GM12878 (cell line): ENCODE data around the gene MTM1. TPM values are rescaled to one million over a fixed set of nuclear protein-coding genes. Genes with fewer than 3 reads are reported as not detected.

Source experiments
- ATAC-seq: fragments of 200-7000 bp; cut with Tn5 transposase; 3 replicates; pipeline ENCODE4 v1.9.1; 2020; ENCODE audit warnings: mild to moderate bottlenecking, moderate library complexity
- BruUV-seq: library from RNA; stranded (reverse); fragments of 400-500 nt; replicated peaks from 2 replicates; lab custom pipeline; 2021; lab: Mats Ljungman, UMichigan
- CTCF ChIA-PET: fragments of 300-600 bp; sonication (Branson Sonifier 250); formaldehyde crosslinking; extraction: SDS; loops from one replicate; lab custom pipeline; 2021; ENCODE audit warnings: inconsistent platforms; lab: Yijun Ruan, JAX
- POLR2A ChIA-PET: fragments of 350-600 bp; formaldehyde crosslinking; extraction: SDS; loops from one replicate; lab custom pipeline; 2021; ENCODE audit warnings: inconsistent platforms; lab: Charles Lee
- RAD21 ChIA-PET: fragments of 300-600 bp; sonication (Branson Sonifier 250); formaldehyde crosslinking; loops from one replicate; lab custom pipeline; 2023; ENCODE audit warnings: antibody characterized with exemption; ENCODE audit not compliant: unreplicated experiment; lab: Charles Lee
- SMC1A ChIA-PET: fragments of 300-600 bp; sonication (Branson Sonifier 250); formaldehyde crosslinking; loops from one replicate; lab custom pipeline; 2023; ENCODE audit not compliant: unreplicated experiment, uncharacterized antibody; lab: Charles Lee
- DNase-seq: peaks from one replicate; pipeline ENCODE4 v3.0.0-alpha.2; 2011; ENCODE audit warnings: low read depth, low spot score
- FAIRE-seq: peaks from 3 replicates; lab custom pipeline; 2011; peaks lifted over from hg19 to GRCh38; lab: Jason Lieb, UNC
- H2AFZ ChIP-seq: 2 replicates; pipeline ENCODE4 v1.6.0; 2011; ENCODE audit warnings: low read depth, low read length, control low read depth; ENCODE audit not compliant: control insufficient read depth
- H3K27ac ChIP-seq: 2 replicates; pipeline ENCODE4 v1.5.1; 2011; ENCODE audit warnings: control low read depth; ENCODE audit not compliant: control insufficient read depth, insufficient read depth
- H3K27me3 ChIP-seq, 2 experiments: replicated peaks in 1 of 2; 2 replicates each; pipeline versions ENCODE4 v1.6.0 to v1.6.1; 2011; ENCODE audit warnings: low read length in 1 of 2; ENCODE audit not compliant: control insufficient read depth in 2 of 2, insufficient read depth in 2 of 2
- H3K36me3 ChIP-seq, 2 experiments: 2 replicates each; pipeline ENCODE4 v1.5.1; 2011; ENCODE audit warnings: low read length in 1 of 2; ENCODE audit not compliant: control insufficient read depth in 2 of 2, insufficient read depth in 2 of 2
- H3K4me1 ChIP-seq: 2 replicates; pipeline ENCODE4 v1.6.1; 2011; ENCODE audit warnings: mild to moderate bottlenecking, low read length, moderate library complexity, mixed read lengths; ENCODE audit not compliant: control insufficient read depth, insufficient read depth
- H3K4me2 ChIP-seq: 2 replicates; pipeline ENCODE4 v1.6.0; 2011; ENCODE audit warnings: control low read depth; ENCODE audit not compliant: control insufficient read depth, insufficient read depth
- H3K4me3 ChIP-seq: fragments of 200-600 bp; sonication (generic); 2 replicates; pipeline ENCODE4 v1.5.1; 2016
- H3K79me2 ChIP-seq: 2 replicates; pipeline ENCODE4 v1.6.0; 2011; ENCODE audit warnings: low read length; ENCODE audit not compliant: control insufficient read depth, insufficient read depth
- H3K9ac ChIP-seq: 2 replicates; pipeline ENCODE4 v1.8.0; 2011; ENCODE audit warnings: low read length, control low read depth, mixed read lengths; ENCODE audit not compliant: control insufficient read depth, insufficient read depth
- H3K9me3 ChIP-seq: replicated peaks from 3 replicates; pipeline ENCODE4 v1.5.1; 2011; ENCODE audit warnings: mild to moderate bottlenecking, low read length; ENCODE audit not compliant: control insufficient read depth, insufficient read depth
- H4K20me1 ChIP-seq: 2 replicates; pipeline ENCODE4 v1.6.0; 2011; ENCODE audit not compliant: control insufficient read depth, insufficient read depth
- ATF7 ChIP-seq: fragments of 450-650 bp; IDR thresholded peaks from 2 replicates; pipeline ENCODE4 v1.6.1; 2016; ENCODE audit warnings: low read depth, mild to moderate bottlenecking
- BHLHE40 ChIP-seq, 2 experiments: fragments of 450-650 bp in 1 of 2; IDR thresholded peaks; 2 replicates each; pipeline ENCODE4 v1.6.1; 2011 to 2017; ENCODE audit warnings: low read depth in 2 of 2, borderline replicate concordance in 1 of 2, improper control_type of control experiment in 1 of 2, low read length in 1 of 2, mild to moderate bottlenecking in 1 of 2
- BMI1 ChIP-seq: fragments of 450-650 bp; IDR thresholded peaks from 2 replicates; pipeline ENCODE4 v1.6.1; 2016; ENCODE audit warnings: mild to moderate bottlenecking, moderate library complexity, borderline replicate concordance
- CREB1 ChIP-seq: IDR thresholded peaks from 2 replicates; pipeline ENCODE4 v1.6.1; 2012; ENCODE audit warnings: low read depth, mild to moderate bottlenecking, inconsistent platforms
- CREM ChIP-seq: IDR thresholded peaks from 2 replicates; pipeline ENCODE4 v1.6.1; 2014; ENCODE audit warnings: antibody characterized with exemption, low read depth
- HDGF ChIP-seq: fragments of 450-650 bp; IDR thresholded peaks from 2 replicates; pipeline ENCODE4 v1.6.1; 2016; ENCODE audit warnings: antibody characterized with exemption
- IRF4 ChIP-seq: IDR thresholded peaks from 2 replicates; pipeline ENCODE4 v1.6.1; 2011; ENCODE audit warnings: low read depth, low read length
- JUNB ChIP-seq: IDR thresholded peaks from 2 replicates; pipeline ENCODE4 v1.6.1; 2016; ENCODE audit warnings: antibody characterized with exemption, mild to moderate bottlenecking
- JUND ChIP-seq: IDR thresholded peaks from 2 replicates; pipeline ENCODE4 v1.6.1; 2012; ENCODE audit warnings: low read depth, mild to moderate bottlenecking, low read length, improper control_type of control experiment, moderate library complexity
- NFIC ChIP-seq: IDR thresholded peaks from 2 replicates; pipeline ENCODE4 v1.6.1; 2012; ENCODE audit warnings: low read depth, mild to moderate bottlenecking, inconsistent platforms, low read length, moderate library complexity
- PAX8 ChIP-seq: fragments of 450-650 bp; IDR thresholded peaks from 2 replicates; pipeline ENCODE4 v1.6.1; 2017; ENCODE audit warnings: mild to moderate bottlenecking, moderate library complexity
- STAT1 ChIP-seq: fragments of 450-650 bp; conservative IDR thresholded peaks from 2 replicates; pipeline ENCODE4 v1.6.1; 2014; ENCODE audit warnings: antibody characterized with exemption, mild to moderate bottlenecking
- WGBS: methylation state at CpG from one replicate; pipeline ENCODE4 v1.1.6; 2016; ENCODE audit warnings: low lambda C conversion rate; ENCODE audit not compliant: insufficient replicate concordance, insufficient coverage; ENCODE audit errors: missing lambda C conversion rate; 5-methylcytosine and 5-hydroxymethylcytosine counted together
- in situ Hi-C: fragments of 300-500 bp; cut with MboI; formaldehyde crosslinking; loops from 9 replicates; pipeline ENCODE4 v1.14.3; 2018; ENCODE audit warnings: mixed read lengths
- intact Hi-C: fragments of 100-400 bp; cut with micrococcal nuclease; formaldehyde crosslinking; loops from one replicate; pipeline ENCODE4 v1.14.2; 2022; ENCODE audit not compliant: unreplicated experiment
- polyA plus RNA-seq, 11 experiments: library from polyadenylated mRNA; depleted of rRNA in 4 of 11; unstranded in 6 of 11; stranded (reverse) in 5 of 11; fragments of >200 nt; fragmentation: Nextera tagmentation in 4 of 11; fragmentation: Illumina TruSeq in 1 of 11; extraction: Ambion mirVana in 4 of 11; extraction: Trizol in 1 of 11; gene quantifications; 1 replicate in 1 of 11; 2 replicates in 10 of 11; pipeline versions ENCODE4 v1.2.1 to v1.2.3, GENCODE V29; 2011 to 2016; ENCODE audit warnings: inconsistent platforms in 2 of 11, missing spikeins in 2 of 11, low read depth in 1 of 11
- total RNA-seq, 4 experiments: library from RNA; depleted of rRNA in 3 of 4; stranded (reverse); fragments of >200 nt in 3 of 4; fragmentation: Illumina TruSeq in 1 of 4; extraction: Trizol in 1 of 4; gene quantifications; 2 replicates each; pipeline versions ENCODE4 v1.2.1 to v1.2.3, GENCODE V29; 2013 to 2021
- TF ChIP-seq, protein P1 (sequence below): fragments of 450-650 bp; IDR thresholded peaks from 2 replicates; pipeline ENCODE4 v1.6.1; 2017; ENCODE audit warnings: mild to moderate bottlenecking, moderate library complexity
- TF ChIP-seq, protein P2 (sequence below): IDR thresholded peaks from 2 replicates; pipeline ENCODE4 v1.6.1; 2012; ENCODE audit warnings: low read length, inconsistent platforms
- TF ChIP-seq, protein P3 (sequence below): fragments of 450-650 bp; IDR thresholded peaks from 2 replicates; pipeline ENCODE4 v1.6.1; 2016; ENCODE audit warnings: mild to moderate bottlenecking
- TF ChIP-seq, protein P4 (sequence below), 3 experiments: IDR thresholded peaks in 2 of 3; conservative IDR thresholded peaks in 1 of 3; 2 replicates each; pipeline ENCODE4 v1.5.1; 2011; ENCODE audit warnings: low read depth in 3 of 3, low read length in 3 of 3, mild to moderate bottlenecking in 3 of 3, control low read depth in 2 of 3, moderate library complexity in 2 of 3, inconsistent platforms in 1 of 3, mixed read lengths in 1 of 3; ENCODE audit not compliant: control insufficient read depth in 2 of 3, insufficient read depth in 1 of 3; ENCODE audit errors: extremely low read depth in 1 of 3

The MTM1 gene
- total and polyA plus RNA-seq, 10 of the 15 experiments (the other 5 are each of a cell fraction or from before 2014, with no cell fraction given) = 3.9 to 13.3 (median 8.4) TPM

DNA sequence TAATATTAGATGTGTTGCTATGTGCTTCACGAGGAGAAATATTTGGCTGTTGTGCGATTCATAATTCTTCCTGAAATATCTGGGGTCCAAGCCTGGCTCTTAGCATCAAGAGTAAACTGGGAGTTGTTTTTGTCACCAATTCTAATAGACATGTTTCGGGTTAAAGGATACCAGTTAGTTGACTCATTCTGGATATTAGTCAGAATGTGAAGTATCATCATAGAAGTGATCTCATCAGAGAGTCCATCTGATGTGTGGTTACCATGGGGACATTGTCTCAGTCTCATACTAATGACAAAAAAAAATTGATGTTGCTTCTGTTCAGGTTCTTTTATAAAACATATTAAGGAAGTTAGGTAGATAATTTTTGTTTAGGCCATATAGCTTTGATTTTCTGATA lies 67.5 kb downstream of the MTM1 start:
- intact Hi-C loops (no loop called here), in situ Hi-C loops (no loop called here)
- TF ChIP-seq HDGF = no peak
- TF ChIP-seq, protein P1, sequence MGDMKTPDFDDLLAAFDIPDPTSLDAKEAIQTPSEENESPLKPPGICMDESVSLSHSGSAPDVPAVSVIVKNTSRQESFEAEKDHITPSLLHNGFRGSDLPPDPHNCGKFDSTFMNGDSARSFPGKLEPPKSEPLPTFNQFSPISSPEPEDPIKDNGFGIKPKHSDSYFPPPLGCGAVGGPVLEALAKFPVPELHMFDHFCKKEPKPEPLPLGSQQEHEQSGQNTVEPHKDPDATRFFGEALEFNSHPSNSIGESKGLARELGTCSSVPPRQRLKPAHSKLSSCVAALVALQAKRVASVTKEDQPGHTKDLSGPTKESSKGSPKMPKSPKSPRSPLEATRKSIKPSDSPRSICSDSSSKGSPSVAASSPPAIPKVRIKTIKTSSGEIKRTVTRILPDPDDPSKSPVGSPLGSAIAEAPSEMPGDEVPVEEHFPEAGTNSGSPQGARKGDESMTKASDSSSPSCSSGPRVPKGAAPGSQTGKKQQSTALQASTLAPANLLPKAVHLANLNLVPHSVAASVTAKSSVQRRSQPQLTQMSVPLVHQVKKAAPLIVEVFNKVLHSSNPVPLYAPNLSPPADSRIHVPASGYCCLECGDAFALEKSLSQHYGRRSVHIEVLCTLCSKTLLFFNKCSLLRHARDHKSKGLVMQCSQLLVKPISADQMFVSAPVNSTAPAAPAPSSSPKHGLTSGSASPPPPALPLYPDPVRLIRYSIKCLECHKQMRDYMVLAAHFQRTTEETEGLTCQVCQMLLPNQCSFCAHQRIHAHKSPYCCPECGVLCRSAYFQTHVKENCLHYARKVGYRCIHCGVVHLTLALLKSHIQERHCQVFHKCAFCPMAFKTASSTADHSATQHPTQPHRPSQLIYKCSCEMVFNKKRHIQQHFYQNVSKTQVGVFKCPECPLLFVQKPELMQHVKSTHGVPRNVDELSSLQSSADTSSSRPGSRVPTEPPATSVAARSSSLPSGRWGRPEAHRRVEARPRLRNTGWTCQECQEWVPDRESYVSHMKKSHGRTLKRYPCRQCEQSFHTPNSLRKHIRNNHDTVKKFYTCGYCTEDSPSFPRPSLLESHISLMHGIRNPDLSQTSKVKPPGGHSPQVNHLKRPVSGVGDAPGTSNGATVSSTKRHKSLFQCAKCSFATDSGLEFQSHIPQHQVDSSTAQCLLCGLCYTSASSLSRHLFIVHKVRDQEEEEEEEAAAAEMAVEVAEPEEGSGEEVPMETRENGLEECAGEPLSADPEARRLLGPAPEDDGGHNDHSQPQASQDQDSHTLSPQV = no peak
- TF ChIP-seq NFIC = 0 out of 2 replicates have a peak, but pooled peaks have one; percentile 26
- TF ChIP-seq, protein P2, sequence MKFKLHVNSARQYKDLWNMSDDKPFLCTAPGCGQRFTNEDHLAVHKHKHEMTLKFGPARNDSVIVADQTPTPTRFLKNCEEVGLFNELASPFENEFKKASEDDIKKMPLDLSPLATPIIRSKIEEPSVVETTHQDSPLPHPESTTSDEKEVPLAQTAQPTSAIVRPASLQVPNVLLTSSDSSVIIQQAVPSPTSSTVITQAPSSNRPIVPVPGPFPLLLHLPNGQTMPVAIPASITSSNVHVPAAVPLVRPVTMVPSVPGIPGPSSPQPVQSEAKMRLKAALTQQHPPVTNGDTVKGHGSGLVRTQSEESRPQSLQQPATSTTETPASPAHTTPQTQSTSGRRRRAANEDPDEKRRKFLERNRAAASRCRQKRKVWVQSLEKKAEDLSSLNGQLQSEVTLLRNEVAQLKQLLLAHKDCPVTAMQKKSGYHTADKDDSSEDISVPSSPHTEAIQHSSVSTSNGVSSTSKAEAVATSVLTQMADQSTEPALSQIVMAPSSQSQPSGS = peak; percentile 75
- 0 out of 2 replicates have a peak, but pooled peaks have one; percentile 9 for TF ChIP-seq JUND
- TF ChIP-seq STAT1 = no peak
- TF ChIP-seq, protein P3, sequence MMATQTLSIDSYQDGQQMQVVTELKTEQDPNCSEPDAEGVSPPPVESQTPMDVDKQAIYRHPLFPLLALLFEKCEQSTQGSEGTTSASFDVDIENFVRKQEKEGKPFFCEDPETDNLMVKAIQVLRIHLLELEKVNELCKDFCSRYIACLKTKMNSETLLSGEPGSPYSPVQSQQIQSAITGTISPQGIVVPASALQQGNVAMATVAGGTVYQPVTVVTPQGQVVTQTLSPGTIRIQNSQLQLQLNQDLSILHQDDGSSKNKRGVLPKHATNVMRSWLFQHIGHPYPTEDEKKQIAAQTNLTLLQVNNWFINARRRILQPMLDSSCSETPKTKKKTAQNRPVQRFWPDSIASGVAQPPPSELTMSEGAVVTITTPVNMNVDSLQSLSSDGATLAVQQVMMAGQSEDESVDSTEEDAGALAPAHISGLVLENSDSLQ = 0 out of 2 replicates have a peak, but pooled peaks have one; percentile 21
- TF ChIP-seq BMI1 = 0 out of 2 replicates have a peak, but pooled peaks have one; percentile 29
- TF ChIP-seq, protein P4, sequence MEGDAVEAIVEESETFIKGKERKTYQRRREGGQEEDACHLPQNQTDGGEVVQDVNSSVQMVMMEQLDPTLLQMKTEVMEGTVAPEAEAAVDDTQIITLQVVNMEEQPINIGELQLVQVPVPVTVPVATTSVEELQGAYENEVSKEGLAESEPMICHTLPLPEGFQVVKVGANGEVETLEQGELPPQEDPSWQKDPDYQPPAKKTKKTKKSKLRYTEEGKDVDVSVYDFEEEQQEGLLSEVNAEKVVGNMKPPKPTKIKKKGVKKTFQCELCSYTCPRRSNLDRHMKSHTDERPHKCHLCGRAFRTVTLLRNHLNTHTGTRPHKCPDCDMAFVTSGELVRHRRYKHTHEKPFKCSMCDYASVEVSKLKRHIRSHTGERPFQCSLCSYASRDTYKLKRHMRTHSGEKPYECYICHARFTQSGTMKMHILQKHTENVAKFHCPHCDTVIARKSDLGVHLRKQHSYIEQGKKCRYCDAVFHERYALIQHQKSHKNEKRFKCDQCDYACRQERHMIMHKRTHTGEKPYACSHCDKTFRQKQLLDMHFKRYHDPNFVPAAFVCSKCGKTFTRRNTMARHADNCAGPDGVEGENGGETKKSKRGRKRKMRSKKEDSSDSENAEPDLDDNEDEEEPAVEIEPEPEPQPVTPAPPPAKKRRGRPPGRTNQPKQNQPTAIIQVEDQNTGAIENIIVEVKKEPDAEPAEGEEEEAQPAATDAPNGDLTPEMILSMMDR (IDR thresholded peaks at IDR 0.05 in 2 of 3, conservative IDR thresholded peaks at IDR 0.05 in 1 of 3; ENCODE audit: control insufficient read depth in 2 of 3, extremely low read depth in 1 of 3, insufficient read depth in 1 of 3, low read depth in 3 of 3, low read length in 3 of 3) = no peak
- TF ChIP-seq JUNB = peak; percentile 88
- TF ChIP-seq BHLHE40 (IDR thresholded peaks at IDR 0.05; ENCODE audit: borderline replicate concordance in 1 of 2, low read depth in 2 of 2, low read length in 1 of 2) = no peak
- peak; percentile 78; the same call in 1 of the 2 replicates for TF ChIP-seq IRF4
- peak; percentile 76 for TF ChIP-seq ATF7
- peak; percentile 57 for TF ChIP-seq CREM
- TF ChIP-seq PAX8 = no peak
- TF ChIP-seq CREB1 = peak; percentile 62; the same call in 1 of the 2 replicates
- no peaks in the 10 kb centered on the region for H3K79me2 ChIP-seq
- SMC1A ChIA-PET = interaction anchor here (1.3 kb wide), 1 partner anchor 9 kb away, joined by 4 read pairs; no protein-coding TSS in a partner anchor
- H3K9me3 ChIP-seq = no peaks in the 10 kb centered on the region
- H3K4me2 ChIP-seq = no peak overlapping the region
- DNase-seq (peak; percentile 5), FAIRE-seq (no peak), ATAC-seq (peak; percentile 87)
- no peaks in the 10 kb centered on the region for H3K4me1 ChIP-seq
- no peaks in the 10 kb centered on the region for H4K20me1 ChIP-seq
- no peak overlapping the region for H3K4me3 ChIP-seq
- no peak overlapping the region for H3K9ac ChIP-seq
- H3K27me3 ChIP-seq = no peaks in the 10 kb centered on the region
- POLR2A ChIA-PET = no interaction called here
- WGBS = 45% methylated on average over 3 of the region's 3 CpGs
- CTCF ChIA-PET = interaction anchor here (2.0 kb wide), 1 partner anchor 9 kb away, joined by 6 read pairs; no protein-coding TSS in a partner anchor
- H2AFZ ChIP-seq = no peak overlapping the region
- no peaks in the 10 kb centered on the region; a peak in 1 of 4 replicates for H3K36me3 ChIP-seq
- no peak overlapping the region for H3K27ac ChIP-seq
- BruUV-seq = no TSS peak
- RAD21 ChIA-PET = interaction anchor here (1.4 kb wide), 1 partner anchor 10 kb away, joined by 3 read pairs; no protein-coding TSS in a partner anchor
